Kidney (tissue), 14 donors: ENCODE measurements around the gene ZNF644. TPM values are rescaled to one million over a fixed set of nuclear protein-coding genes. Genes with fewer than 3 reads are reported as not detected.

Experiments
- DNase-seq, 5 donors: peaks; one replicate each; pipeline ENCODE4 v3.0.0-alpha.2; 2013 to 2020
- FAIRE-seq: peaks from 2 replicates; lab custom pipeline; 2012; peaks lifted over from hg19 to GRCh38; lab: Jason Lieb, UNC
- H3K27ac ChIP-seq, 2 donors: one replicate each; pipeline ENCODE4 v1.7.0; 2013; ENCODE audit warnings: low read depth in 2 of 2, low read length in 2 of 2, inconsistent platforms in 1 of 2
- H3K27me3 ChIP-seq: one replicate; pipeline ENCODE4 v1.7.1; 2013; ENCODE audit warnings: low read length, inconsistent platforms; ENCODE audit not compliant: control insufficient read depth, insufficient read depth
- H3K36me3 ChIP-seq, 3 donors: one replicate each; pipeline versions ENCODE4 v1.7.0 to v1.7.1; 2013; ENCODE audit warnings: low read length in 3 of 3, control low read depth in 1 of 3, inconsistent platforms in 1 of 3; ENCODE audit not compliant: insufficient read depth in 3 of 3, control insufficient read depth in 2 of 3
- H3K4me1 ChIP-seq, 3 donors: one replicate each; pipeline versions ENCODE4 v1.7.0 to v1.7.1; 2013; ENCODE audit warnings: low read length in 3 of 3, inconsistent platforms in 1 of 3, low read depth in 1 of 3; ENCODE audit not compliant: control insufficient read depth in 2 of 3, insufficient read depth in 2 of 3
- H3K4me3 ChIP-seq, 3 donors: one replicate each; pipeline versions ENCODE4 v1.7.0 to v1.8.1; 2013; ENCODE audit warnings: low read length in 3 of 3, control low read depth in 1 of 3, inconsistent platforms in 1 of 3
- H3K9ac ChIP-seq, 3 donors: one replicate each; pipeline versions ENCODE4 v1.7.0 to v1.7.1; 2013; ENCODE audit warnings: low read length in 3 of 3, control low read depth in 1 of 3, inconsistent platforms in 1 of 3
- H3K9me3 ChIP-seq, 3 donors: one replicate each; pipeline versions ENCODE4 v1.7.0 to v1.7.1; 2013; ENCODE audit warnings: low read length in 3 of 3, control low read depth in 1 of 3, inconsistent platforms in 1 of 3; ENCODE audit not compliant: control insufficient read depth in 2 of 3, insufficient read depth in 1 of 3
- intact Hi-C: fragments of 100-400 bp; cut with DNase I; formaldehyde crosslinking; loops from one replicate; pipeline ENCODE4 v1.11.1; 2022
- polyA plus RNA-seq: library from polyadenylated mRNA; stranded (reverse); fragments of 350-450 nt; fragmentation: Illumina TruSeq; extraction: RNeasy Lipid Tissue Mini Kit (QIAGEN cat#74804); gene quantifications from one replicate; pipeline ENCODE4 v1.2.3, GENCODE V29; 2014; ENCODE audit warnings: low read depth, low replicate concordance; ENCODE audit not compliant: insufficient read depth
- total RNA-seq: library from RNA; stranded (reverse); fragmentation: NEBNext Ultra II Directional; extraction: Animal tissue kit (Norgen Biotek cat#: 25700); gene quantifications from one replicate; pipeline ENCODE4 v1.2.1, GENCODE V29; 2021
- TF ChIP-seq, protein P1 (sequence below): IDR thresholded peaks from 3 replicates; pipeline ENCODE4 v1.5.1; 2012; ENCODE audit warnings: mild to moderate bottlenecking, moderate library complexity, borderline replicate concordance; ENCODE audit not compliant: insufficient read depth; ENCODE audit errors: extremely low read depth
- donor health status: control.
- donor health status: control.
- donor health status: control.
- donor health status: control.
- donor health status: control.
- donor health status: DM: yes; HTN: yes; CAD: no.
- donor health status: Normal renal cell carcinoma (clear cell type).

Gene ZNF644
- total and polyA plus RNA-seq, 2 donors from 2014 or later, result 10.5 to 60.4 TPM

DNA sequence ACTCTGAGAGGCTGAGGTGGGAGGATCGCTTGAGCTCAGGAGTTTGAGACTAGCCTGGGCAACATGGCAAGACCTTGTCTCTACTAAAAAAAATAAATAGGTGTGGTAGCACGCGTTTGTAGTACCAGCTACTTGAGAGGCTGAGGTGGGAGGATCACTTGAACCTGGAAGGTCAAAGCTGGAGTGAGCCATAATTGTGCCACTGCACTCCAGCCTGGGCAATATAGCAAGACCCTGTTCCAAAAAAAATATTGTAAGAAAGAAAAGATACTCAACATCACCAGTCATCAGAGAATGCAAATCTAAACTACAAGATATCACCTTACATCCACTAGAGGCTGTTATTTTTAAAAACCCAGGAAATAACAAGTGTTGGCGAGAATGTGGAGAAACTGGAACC, 32.5 kb downstream of the ZNF644 start:
- TF ChIP-seq, protein P1, sequence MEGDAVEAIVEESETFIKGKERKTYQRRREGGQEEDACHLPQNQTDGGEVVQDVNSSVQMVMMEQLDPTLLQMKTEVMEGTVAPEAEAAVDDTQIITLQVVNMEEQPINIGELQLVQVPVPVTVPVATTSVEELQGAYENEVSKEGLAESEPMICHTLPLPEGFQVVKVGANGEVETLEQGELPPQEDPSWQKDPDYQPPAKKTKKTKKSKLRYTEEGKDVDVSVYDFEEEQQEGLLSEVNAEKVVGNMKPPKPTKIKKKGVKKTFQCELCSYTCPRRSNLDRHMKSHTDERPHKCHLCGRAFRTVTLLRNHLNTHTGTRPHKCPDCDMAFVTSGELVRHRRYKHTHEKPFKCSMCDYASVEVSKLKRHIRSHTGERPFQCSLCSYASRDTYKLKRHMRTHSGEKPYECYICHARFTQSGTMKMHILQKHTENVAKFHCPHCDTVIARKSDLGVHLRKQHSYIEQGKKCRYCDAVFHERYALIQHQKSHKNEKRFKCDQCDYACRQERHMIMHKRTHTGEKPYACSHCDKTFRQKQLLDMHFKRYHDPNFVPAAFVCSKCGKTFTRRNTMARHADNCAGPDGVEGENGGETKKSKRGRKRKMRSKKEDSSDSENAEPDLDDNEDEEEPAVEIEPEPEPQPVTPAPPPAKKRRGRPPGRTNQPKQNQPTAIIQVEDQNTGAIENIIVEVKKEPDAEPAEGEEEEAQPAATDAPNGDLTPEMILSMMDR, result no peak
- Histone ChIP-seq H3K36me3 (no peaks in the 10 kb centered on the region), H3K27ac (no peak overlapping the region), H3K27me3 (no peaks in the 10 kb centered on the region), H3K4me1 (peaks cover 0 to 3% (median 0%) of the 10 kb centered on the region in 3 donors), H3K9me3 (peaks cover 0 to 11% (median 0%) of the 10 kb centered on the region in 3 donors), H3K9ac (no peak overlapping the region), H3K4me3 (no peak overlapping the region)
- no peak for DNase-seq
- intact Hi-C loops, result no loop called here
- no peak for FAIRE-seq

DNA sequence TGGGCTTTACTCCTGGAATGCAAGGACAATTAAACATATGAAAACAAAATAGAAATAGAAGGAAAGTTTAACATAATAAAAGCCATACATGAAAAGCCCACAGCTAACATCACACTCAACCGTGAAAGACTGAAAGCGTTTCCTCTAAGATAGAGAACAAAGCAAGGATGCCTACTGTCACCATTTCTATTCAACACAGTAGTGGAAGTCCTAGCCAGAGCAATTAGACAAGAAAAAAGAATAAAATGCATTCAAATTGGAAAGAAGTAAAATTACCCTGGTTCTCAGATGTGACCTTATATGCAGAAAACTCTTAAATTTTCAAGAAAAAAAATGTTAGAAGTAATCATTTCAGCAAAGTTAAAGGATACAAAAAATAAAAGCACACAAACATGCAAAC, 34.0 kb downstream of the ZNF644 start:
- FAIRE-seq (no peak), DNase-seq (no peak)
- Histone ChIP-seq H3K4me3 (no peak overlapping the region), H3K36me3 (no peaks in the 10 kb centered on the region), H3K4me1 (peaks cover 0 to 2% (median 0%) of the 10 kb centered on the region in 3 donors), H3K9me3 (peaks cover 0 to 11% (median 0%) of the 10 kb centered on the region in 3 donors), H3K27me3 (no peaks in the 10 kb centered on the region), H3K9ac (no peak overlapping the region), H3K27ac (no peak overlapping the region)
- intact Hi-C loops, result no loop called here
- TF ChIP-seq, protein P1, result no peak

DNA sequence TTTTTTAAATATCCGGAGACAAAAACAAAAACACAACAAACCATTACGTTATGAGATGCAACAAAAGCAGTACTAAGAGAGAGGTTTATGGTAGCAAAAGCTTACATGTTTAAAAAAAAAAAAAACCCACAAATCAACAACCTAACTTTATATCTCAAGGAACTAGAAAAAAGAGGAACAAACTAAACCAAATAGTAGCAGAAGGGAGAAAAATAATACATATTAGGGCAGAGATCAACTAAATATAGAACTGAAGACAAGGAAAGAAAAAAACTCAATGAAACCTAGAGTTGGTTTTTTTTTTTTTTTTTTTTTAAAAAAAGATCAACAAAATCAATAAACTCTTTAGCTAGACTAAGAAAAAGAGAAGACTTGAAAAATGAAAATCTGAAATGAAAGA, 34.9 kb downstream of the ZNF644 start:
- FAIRE-seq, result no peak
- TF ChIP-seq, protein P1, result no peak

DNA sequence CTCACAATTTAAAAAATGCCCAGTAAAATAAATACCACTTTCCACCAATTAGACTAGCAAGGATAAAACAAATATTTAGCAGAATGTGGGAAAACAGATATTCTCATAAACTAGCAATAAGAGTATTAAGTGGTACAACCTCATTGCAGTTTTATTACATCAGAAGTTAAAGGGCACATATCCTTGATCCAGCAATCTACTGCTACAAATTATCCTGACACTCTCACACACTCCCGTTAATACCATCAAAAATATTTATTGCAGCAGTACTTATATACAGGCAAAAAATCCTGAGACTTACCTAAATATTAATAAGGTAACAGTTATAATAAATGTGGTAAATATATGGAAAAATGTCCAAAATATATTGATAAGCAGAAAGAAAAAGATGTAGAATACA, 44.3 kb downstream of the ZNF644 start:
- FAIRE-seq (no peak), DNase-seq (no peak)
- intact Hi-C loops, result no loop called here
- Histone ChIP-seq H3K27ac (no peak overlapping the region), H3K27me3 (no peaks in the 10 kb centered on the region), H3K4me3 (no peak overlapping the region), H3K36me3 (peaks cover 0 to 4% (median under 1%) of the 10 kb centered on the region in 3 donors), H3K9me3 (no peaks in the 10 kb centered on the region), H3K9ac (no peak overlapping the region), H3K4me1 (peaks cover 0 to 4% (median 0%) of the 10 kb centered on the region in 3 donors)
- TF ChIP-seq, protein P1, result no peak

More for the DNA sequence above, 34.9 kb downstream of the ZNF644 start:
- Histone ChIP-seq H3K4me1 (peaks cover 0 to 2% (median 0%) of the 10 kb centered on the region in 3 donors), H3K9me3 (peaks cover 0 to 11% (median 0%) of the 10 kb centered on the region in 3 donors), H3K27ac (no peak overlapping the region), H3K4me3 (no peak overlapping the region), H3K9ac (no peak overlapping the region), H3K36me3 (no peaks in the 10 kb centered on the region), H3K27me3 (no peaks in the 10 kb centered on the region)
- intact Hi-C loops, result no loop called here
- no peak for DNase-seq
